ENCODE results near the gene MRC2.

MRC2 gene

DNA sequence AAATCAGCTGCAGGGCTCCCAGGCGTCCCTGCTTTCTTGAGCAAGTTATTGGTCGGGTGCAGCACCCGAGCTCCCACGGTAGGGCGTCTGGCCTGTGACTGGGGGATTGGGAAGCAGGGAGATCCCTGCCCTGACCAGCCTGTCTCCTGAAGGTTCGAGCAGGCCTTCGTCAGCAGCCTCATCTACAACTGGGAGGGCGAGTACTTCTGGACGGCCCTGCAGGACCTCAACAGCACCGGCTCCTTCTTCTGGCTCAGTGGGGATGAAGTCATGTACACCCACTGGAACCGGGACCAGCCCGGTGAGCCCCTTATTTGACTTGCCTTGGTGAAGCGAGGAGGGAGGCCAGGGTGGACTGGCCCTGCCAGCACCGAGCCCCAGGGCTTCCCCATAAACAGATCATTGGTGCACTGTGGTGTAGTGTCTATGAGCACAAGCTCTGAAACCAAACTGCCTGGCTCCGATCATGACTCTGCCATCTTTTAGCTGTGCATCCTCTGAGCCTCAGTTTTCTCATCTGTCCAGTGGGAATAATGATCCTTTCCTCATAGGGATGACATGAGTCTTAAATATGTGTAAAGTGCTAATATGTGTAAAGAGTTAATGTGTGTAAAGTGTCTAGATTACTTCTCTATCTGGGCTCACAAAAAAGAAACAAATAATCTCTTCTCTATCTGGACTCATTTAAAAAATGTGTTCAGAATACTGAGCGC is 48.9 kb downstream of the MRC2 start:
- DNase-seq (ENCODE audit: insufficient read length) (no peak), FAIRE-seq (no peak)
- TF ChIP-seq TAF1 (IDR thresholded peaks at IDR 0.05; ENCODE audit: borderline replicate concordance, low read depth, low read length) (no peak), POLR2A (IDR thresholded peaks at IDR 0.05; ENCODE audit: low read depth, low read length) (no peak), POLR2AphosphoS5 (IDR thresholded peaks at IDR 0.05; ENCODE audit: low read depth, low read length) (no peak)

DNA sequence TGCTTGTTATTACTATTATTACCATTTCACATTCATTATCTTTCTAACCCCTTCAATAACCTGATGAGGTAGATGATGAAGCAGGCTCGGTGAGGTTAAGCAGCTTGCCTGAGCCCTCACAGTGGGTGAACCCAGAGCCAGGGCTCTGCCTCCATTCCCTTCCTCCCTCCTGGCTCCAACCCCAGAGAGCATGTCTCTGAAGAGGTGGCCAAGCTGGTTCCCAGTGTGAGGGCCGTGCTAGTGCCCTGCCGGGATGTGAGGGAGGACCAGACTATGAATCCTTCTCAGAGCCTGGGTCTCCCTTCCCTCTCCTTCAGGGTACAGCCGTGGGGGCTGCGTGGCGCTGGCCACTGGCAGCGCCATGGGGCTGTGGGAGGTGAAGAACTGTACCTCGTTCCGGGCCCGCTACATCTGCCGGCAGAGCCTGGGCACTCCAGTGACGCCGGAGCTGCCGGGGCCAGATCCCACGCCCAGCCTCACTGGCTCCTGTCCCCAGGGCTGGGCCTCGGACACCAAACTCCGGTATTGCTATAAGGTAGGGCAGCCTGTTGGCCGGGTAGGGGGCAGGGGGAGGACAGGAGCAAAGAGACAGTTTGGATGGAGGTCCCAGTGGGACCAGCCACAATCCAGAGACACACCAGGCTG is 49.6 kb downstream of the MRC2 start:
- TF ChIP-seq POLR2A (IDR thresholded peaks at IDR 0.05; ENCODE audit: low read depth, low read length) (no peak), TAF1 (IDR thresholded peaks at IDR 0.05; ENCODE audit: borderline replicate concordance, low read depth, low read length) (no peak), POLR2AphosphoS5 (IDR thresholded peaks at IDR 0.05; ENCODE audit: low read depth, low read length) (no peak)
- DNase-seq (ENCODE audit: insufficient read length), result no peak
- no peak for FAIRE-seq

DNA sequence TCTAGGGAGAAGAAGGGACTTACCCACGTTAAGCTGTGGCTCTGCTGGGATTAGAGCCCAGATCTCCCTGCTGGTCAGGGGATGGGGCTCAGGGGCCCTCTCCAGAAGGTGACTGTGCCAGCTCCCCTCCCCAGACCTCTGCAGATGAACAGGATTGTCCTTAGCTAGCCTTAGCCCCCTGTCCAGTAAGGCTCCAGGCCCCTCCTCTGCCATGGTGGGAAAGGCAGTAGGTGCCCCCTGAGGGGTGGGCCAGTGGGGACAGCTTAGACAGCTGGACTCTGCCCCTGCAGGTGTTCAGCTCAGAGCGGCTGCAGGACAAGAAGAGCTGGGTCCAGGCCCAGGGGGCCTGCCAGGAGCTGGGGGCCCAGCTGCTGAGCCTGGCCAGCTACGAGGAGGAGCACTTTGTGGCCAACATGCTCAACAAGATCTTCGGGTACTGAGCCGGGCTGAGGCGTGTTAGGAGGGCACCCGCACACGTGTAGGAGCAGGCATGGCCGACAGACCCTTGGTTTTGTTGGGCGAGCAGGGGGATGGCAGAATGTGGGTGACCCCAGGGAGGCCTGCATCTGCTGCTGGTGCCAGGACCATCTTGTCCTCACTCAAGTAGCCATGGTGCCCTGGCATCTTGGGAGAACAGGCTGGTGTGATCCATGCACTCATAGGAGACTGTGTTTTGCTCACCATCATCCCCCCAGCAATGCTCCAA is 50.9 kb downstream of the MRC2 start:
- DNase-seq (ENCODE audit: insufficient read length), result no peak
- TF ChIP-seq TAF1 (IDR thresholded peaks at IDR 0.05; ENCODE audit: borderline replicate concordance, low read depth, low read length) (no peak), POLR2A (IDR thresholded peaks at IDR 0.05; ENCODE audit: low read depth, low read length) (no peak), POLR2AphosphoS5 (IDR thresholded peaks at IDR 0.05; ENCODE audit: low read depth, low read length) (no peak)
- FAIRE-seq, result no peak

DNA sequence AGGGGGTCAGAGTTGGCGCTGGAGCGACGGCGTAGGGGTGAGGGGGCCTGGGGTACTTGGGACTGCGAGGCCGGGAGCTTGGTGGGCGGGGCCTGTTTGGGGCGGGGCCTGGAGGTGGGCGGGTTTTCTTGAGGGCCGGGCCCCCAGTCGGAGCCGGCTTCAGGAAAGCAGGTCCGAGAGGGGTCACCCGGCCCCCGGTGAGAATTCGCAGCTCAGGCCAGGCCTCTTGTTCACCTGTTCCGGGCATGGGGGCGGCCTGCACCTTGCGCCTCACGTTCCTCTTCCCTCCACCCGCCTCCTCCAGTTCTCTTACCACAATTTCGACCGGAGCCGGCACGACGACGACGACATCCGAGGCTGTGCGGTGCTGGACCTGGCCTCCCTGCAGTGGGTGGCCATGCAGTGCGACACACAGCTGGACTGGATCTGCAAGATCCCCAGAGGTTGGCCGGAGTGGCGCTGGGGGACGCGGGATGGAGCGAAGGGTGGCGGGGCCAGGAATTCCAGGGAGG is 52.5 kb downstream of the MRC2 start:
- FAIRE-seq, result no peak
- DNase-seq (ENCODE audit: insufficient read length), result no peak
- TF ChIP-seq POLR2A (IDR thresholded peaks at IDR 0.05; ENCODE audit: low read depth, low read length) (no peak), POLR2AphosphoS5 (IDR thresholded peaks at IDR 0.05; ENCODE audit: low read depth, low read length) (no peak), TAF1 (IDR thresholded peaks at IDR 0.05; ENCODE audit: borderline replicate concordance, low read depth, low read length) (no peak)

DNA sequence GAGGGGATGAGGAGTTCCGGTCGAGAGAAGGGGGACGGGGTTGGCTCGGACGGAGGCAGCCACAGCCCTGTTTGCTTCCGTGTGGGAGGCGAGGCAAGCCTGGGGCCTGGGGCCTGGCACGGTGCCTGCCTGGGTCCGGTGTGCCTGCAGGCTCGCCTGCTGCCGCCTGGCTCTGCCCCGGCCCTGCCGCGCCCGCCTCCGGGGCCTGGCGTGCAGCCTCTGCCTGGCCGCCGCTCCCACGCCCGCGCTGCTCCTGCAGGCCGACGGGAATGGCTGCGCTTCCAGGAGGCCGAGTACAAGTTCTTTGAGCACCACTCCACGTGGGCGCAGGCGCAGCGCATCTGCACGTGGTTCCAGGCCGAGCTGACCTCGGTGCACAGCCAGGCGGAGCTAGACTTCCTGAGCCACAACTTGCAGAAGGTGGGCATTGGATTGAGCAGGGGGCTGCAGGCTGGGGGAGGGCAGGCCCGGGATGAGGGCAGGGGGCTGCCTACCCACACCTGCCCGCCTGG is 53.1 kb downstream of the MRC2 start:
- DNase-seq (ENCODE audit: insufficient read length) (no peak), FAIRE-seq (no peak)
- TF ChIP-seq POLR2A (IDR thresholded peaks at IDR 0.05; ENCODE audit: low read depth, low read length) (no peak), TAF1 (IDR thresholded peaks at IDR 0.05; ENCODE audit: borderline replicate concordance, low read depth, low read length) (no peak), POLR2AphosphoS5 (IDR thresholded peaks at IDR 0.05; ENCODE audit: low read depth, low read length) (no peak)

DNA sequence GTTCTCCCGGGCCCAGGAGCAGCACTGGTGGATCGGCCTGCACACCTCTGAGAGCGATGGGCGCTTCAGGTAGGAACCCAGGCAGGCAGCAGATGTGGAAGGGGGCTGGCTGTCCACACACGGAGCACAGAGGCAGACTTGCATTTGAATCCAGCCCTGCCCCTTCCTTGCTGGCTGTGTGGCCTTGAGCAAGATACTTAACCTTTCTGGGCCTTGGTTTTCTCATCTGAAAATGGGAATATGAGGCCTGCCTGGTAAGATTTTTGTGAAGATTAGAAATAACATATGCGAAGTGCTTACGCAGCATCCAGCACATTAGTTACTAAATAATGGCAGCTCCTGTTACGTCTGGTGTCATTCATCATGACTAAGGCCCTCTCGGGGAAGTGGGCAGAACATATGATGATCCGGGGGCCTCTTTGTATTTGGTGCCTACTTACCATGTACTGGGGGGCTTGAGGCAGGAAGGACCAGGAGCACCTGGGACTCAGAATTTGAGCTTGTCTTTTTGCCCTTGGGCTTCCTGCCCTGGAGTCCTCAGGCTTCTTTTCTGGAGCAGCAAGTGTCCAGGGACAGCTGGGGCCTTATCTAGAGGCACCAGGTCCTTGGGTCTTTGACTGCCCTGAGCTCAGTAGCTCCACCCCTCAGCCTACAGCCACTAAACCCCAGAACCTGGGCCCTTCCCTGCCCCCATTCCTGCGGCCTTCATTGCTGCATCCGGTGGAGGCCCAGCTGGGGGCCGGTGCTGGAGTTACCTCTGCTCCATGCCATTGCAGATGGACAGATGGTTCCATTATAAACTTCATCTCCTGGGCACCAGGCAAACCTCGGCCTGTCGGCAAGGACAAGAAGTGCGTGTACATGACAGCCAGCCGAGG is 53.8 kb downstream of the MRC2 start:
- DNase-seq (ENCODE audit: insufficient read length) (no peak), FAIRE-seq (no peak)
- TF ChIP-seq POLR2A (IDR thresholded peaks at IDR 0.05; ENCODE audit: low read depth, low read length) (no peak), POLR2AphosphoS5 (IDR thresholded peaks at IDR 0.05; ENCODE audit: low read depth, low read length) (no peak), TAF1 (IDR thresholded peaks at IDR 0.05; ENCODE audit: borderline replicate concordance, low read depth, low read length) (no peak)

DNA sequence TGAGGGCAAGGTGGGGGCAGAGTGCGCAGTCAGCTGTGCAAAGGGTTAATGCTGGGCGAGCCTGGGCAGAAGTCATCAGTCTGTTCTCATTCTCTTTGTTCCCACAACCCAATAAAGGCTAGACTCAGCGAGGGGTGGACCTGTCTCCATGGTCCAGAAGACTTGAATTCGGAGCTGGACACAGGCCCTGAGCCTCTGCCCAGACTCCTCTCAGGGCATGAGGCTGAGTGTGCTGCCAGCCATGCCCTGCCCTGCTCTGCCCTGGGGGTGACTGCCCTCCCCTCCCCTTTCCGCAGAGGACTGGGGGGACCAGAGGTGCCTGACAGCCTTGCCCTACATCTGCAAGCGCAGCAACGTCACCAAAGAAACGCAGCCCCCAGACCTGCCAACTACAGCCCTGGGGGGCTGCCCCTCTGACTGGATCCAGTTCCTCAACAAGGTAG is 54.5 kb downstream of the MRC2 start:
- FAIRE-seq, result no peak
- no peak for DNase-seq (ENCODE audit: insufficient read length)
- TF ChIP-seq POLR2A (IDR thresholded peaks at IDR 0.05; ENCODE audit: low read depth, low read length), result no peak
- TF ChIP-seq TAF1 (IDR thresholded peaks at IDR 0.05; ENCODE audit: borderline replicate concordance, low read depth, low read length), result no peak
- no peak for TF ChIP-seq POLR2AphosphoS5 (IDR thresholded peaks at IDR 0.05; ENCODE audit: low read depth, low read length)

DNA sequence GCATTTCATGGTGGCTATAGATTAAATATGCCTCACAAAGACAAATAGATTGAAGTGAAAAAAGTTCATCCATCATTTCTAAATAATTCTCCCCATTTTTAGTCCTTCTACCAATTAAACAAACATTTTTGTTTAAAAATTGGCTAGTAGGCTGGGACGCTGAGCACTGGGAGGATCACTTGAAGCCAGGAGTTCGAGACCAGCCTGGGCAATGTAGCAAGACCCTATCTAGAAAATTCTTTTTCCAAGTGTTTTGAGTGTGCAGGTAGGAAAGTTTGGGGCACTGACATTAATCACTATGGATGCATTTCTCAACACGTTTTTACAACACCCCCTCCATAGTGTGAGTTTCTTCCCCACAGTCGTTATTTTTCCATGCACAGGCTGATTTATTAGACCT is 56.7 kb downstream of the MRC2 start:
- FAIRE-seq, result no peak
- no peak for TF ChIP-seq TAF1 (IDR thresholded peaks at IDR 0.05; ENCODE audit: borderline replicate concordance, low read depth, low read length)
- TF ChIP-seq POLR2AphosphoS5 (IDR thresholded peaks at IDR 0.05; ENCODE audit: low read depth, low read length), result no peak
- no peak for TF ChIP-seq POLR2A (IDR thresholded peaks at IDR 0.05; ENCODE audit: low read depth, low read length)

DNA sequence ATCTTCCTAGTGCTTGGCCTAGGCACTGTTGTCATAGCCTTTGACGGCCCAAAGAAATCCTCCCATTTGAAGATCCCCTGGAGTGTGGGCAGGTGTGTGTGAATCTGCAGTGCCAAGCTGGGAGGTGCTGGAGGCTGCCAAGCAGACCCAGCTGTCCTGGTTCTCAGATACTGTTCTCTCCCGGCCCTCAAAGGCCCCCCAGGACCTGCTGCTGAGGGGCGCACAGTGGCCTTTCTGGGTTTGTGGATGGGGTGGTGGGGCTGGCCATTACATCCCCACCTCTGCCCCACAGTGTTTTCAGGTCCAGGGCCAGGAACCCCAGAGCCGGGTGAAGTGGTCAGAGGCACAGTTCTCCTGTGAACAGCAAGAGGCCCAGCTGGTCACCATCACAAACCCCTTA is 60.5 kb downstream of the MRC2 start:
- FAIRE-seq (no peak), DNase-seq (ENCODE audit: insufficient read length) (no peak)
- TF ChIP-seq TAF1 (IDR thresholded peaks at IDR 0.05; ENCODE audit: borderline replicate concordance, low read depth, low read length) (no peak), POLR2AphosphoS5 (IDR thresholded peaks at IDR 0.05; ENCODE audit: low read depth, low read length) (no peak), POLR2A (IDR thresholded peaks at IDR 0.05; ENCODE audit: low read depth, low read length) (no peak)

More for the DNA sequence above, 56.7 kb downstream of the MRC2 start:
- DNase-seq (ENCODE audit: insufficient read length), result no peak

DNA sequence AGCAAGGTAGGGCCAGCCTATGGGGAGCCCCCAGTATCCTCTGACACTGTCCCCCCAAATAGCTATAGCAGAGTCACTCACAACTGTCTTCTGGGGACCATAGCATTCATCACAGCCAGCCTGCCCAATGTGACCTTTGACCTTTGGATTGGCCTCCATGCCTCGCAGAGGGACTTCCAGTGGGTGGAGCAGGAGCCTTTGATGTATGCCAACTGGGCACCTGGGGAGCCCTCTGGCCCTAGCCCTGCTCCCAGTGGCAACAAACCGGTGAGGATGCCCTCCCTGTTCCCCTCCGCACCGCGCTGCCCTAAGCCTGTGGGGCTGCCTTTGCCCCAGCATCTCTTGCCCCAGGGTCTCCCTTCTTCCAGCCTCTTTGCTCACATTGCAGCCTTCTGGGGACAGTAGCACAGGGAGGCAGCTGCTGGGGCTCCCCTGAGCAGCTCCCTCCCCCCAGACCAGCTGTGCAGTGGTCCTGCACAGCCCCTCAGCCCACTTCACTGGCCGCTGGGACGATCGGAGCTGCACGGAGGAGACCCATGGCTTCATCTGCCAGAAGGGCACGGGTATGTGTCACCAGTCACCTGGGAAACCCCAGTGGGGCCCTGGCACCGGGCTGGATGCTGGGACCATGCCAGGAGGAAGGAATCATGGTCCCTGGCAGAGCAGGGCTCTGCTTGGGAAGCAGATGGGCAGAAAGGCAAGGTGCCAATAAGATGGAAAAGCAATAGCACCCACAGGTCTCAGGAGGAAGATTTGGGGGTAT is 61.1 kb downstream of the MRC2 start:
- TF ChIP-seq POLR2A (IDR thresholded peaks at IDR 0.05; ENCODE audit: low read depth, low read length) (no peak), POLR2AphosphoS5 (IDR thresholded peaks at IDR 0.05; ENCODE audit: low read depth, low read length) (no peak), TAF1 (IDR thresholded peaks at IDR 0.05; ENCODE audit: borderline replicate concordance, low read depth, low read length) (no peak)
- DNase-seq (ENCODE audit: insufficient read length), result no peak
- FAIRE-seq, result no peak
